Transverse colon (tissue), 4 donors: ENCODE measurements around the gene AP1S2.

Experiments
- CTCF ChIP-seq, 5 experiments: fragments of 200-600 bp in 3 of 5; fragments of 450-650 bp in 2 of 5; sonication (generic) in 3 of 5; IDR thresholded peaks; 1 replicate in 2 of 5; 2 replicates in 3 of 5; pipeline ENCODE4 v1.5.1; 2016 to 2017; ENCODE audit warnings: antibody characterized with exemption in 5 of 5, inconsistent platforms in 3 of 5, mild to moderate bottlenecking in 2 of 5, moderate library complexity in 1 of 5
- POLR2A ChIP-seq: fragments of 450-650 bp; IDR thresholded peaks from one replicate; pipeline ENCODE4 v1.6.1; 2016; ENCODE audit warnings: antibody characterized with exemption, mild to moderate bottlenecking, moderate library complexity
- POLR2AphosphoS5 ChIP-seq, 3 donors: sonication (generic); formaldehyde crosslinking; IDR thresholded peaks; one replicate each; pipeline ENCODE4 v1.6.1; 2016; ENCODE audit warnings: antibody characterized with exemption in 3 of 3

- TF ChIP-seq CTCF (IDR thresholded peaks at IDR 0.05) = no peak
- TF ChIP-seq POLR2AphosphoS5 (IDR thresholded peaks at IDR 0.05) = no peak
- no peak for TF ChIP-seq POLR2A
Measured at GRCh38 chrX:15822922-15823321, 31.7 kb downstream of the AP1S2 start.
